Measurements from ENCODE around the gene ATP8B4.

DNA sequence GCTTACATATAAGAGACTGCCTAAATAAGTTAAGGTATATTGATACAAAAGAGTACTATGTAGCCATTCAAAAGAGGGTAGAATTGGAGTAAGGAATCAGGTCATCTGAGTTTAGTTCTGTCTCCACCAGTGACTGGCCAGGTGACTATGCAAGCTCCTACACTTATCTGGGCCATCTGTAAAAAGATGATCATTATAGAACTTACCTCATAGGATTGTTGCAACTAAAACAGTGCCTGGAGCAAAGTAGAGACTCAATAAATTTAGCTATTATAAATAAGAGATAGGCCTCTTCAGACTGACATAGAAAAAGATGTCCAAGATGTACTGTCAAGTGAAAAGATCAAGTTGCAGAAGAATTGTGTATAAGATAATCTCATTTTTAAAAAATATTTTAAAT, 1.7 kb upstream of the ATP8B4 start:
- no peak for TF ChIP-seq EZH2 (IDR thresholded peaks at IDR 0.05; ENCODE audit: insufficient read depth, poor library complexity, severe bottlenecking)
- TF ChIP-seq EZH2phosphoT487 (IDR thresholded peaks at IDR 0.05; ENCODE audit: insufficient read depth, low read depth), result no peak

Measured in GM23248 (cell line).